ENCODE results near the gene MYEF2.

The MYEF2 gene

GRCh38 chr15:48143856-48144255, 34.2 kb downstream of the MYEF2 start:
- FAIRE-seq, result no peak

DNA sequence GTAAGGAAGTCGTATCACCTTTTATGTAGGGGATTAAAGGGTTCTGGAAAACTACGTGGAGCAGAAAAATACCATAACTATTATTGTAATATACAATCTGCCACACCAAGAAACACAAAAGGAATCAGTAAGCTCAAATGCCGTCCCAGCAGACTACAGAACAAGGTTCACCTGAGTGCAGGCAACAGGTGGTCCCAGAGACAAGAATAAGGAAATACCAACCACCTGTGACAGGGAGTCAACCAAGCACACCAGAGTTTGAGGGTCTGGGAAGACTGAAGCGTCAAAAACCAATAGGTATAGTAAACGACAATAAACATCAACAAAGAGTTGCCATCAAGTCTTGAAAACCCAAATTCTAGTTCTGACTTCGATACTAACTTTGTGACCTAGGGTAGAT, 45.2 kb downstream of the MYEF2 start:
- no peak for FAIRE-seq

- FAIRE-seq, result no peak
These were observed 46.8 kb downstream of the MYEF2 start for GRCh38 chr15:48131324-48131723.

DNA sequence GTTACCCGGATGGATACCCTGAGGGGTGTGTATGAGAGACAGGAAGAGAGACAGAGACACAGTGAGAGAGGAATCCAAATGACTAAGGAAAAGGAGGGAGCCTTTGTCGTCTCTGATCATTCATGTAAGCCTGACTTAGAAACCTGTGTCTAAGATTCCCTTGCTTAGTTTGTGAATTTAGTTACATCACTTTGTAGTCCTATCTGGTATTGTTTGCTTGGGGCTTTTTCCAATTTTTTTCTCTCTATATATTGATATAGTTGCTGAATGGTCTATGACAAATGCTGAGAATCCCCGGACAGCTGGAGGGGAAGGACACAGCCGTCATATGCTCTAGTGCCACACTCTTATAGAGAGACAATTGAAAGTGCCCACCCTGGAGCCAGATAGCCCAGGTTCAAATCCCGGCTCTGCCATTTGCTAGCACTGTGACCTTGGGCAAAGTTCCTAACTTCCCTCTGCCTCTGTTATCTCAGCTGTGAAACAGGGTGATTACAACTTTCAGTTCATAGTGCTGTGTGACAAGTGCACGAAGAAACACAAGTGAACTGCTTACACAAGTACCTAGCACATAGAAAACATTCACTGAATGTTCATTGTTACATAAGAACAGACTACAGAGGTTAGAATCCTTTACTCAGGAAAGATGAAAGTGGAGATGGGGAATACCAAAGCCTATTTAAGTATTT, 51.3 kb downstream of the MYEF2 start:
- no peak for FAIRE-seq

- FAIRE-seq, result no peak
These were observed 56.2 kb downstream of the MYEF2 start for GRCh38 chr15:48121849-48122248.

GRCh38 chr15:48120745-48121144, 57.4 kb downstream of the MYEF2 start, which contains the start of gene SLC24A5:
SLC24A5 (plus strand) TSS chr15:48120990; CDS start chr15:48121045, 55 bp downstream.
- FAIRE-seq, result no peak

GRCh38 chr15:48119277-48119676, 58.8 kb downstream of the MYEF2 start:
- FAIRE-seq, result no peak

- FAIRE-seq, result no peak
These were observed 65.9 kb downstream of the MYEF2 start for GRCh38 chr15:48112242-48112641.

- no peak for FAIRE-seq
These were observed 68.1 kb downstream of the MYEF2 start for GRCh38 chr15:48109856-48110531.

DNA sequence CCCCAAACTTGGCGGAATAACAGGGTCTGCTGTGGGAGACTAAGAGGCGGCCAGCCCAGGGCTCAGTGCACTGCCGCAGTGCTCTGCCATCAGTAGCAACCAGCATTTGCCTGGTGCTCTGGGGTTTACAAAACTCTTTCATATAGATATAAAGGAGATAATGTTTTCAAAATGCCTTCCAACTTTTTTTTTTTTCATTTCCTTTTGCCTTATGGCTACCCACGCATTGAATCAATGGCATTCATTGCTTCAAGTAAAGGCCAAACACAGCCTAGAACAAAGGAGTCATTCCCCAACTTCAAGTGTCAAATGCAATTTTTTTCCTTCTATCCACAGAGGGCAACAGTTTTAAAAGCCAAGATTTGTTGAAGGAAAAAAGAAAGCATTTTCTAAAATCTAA, 68.9 kb downstream of the MYEF2 start:
- no peak for FAIRE-seq

GRCh38 chr15:48105936-48106335, 72.2 kb downstream of the MYEF2 start:
- no peak for FAIRE-seq

DNA sequence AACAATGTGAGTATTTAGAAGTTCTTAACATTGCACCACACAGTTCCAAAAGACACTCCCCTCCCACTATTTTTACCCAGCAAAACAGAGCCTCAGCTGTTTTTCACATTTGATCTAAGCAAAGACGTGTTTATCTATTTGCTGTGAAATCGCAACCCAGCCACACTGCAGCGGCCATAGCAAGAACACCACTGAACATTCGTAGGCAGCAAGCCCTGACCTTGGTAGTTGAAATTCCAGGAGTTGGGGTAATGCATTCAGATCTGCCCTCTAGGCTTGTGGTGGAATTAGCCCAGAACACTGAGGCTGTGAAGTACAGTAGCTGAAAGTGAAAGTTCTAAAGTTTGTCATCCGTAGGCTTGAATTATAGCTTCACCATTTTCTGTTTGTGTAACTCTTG, 74.4 kb downstream of the MYEF2 start:
- FAIRE-seq, result no peak

DNA sequence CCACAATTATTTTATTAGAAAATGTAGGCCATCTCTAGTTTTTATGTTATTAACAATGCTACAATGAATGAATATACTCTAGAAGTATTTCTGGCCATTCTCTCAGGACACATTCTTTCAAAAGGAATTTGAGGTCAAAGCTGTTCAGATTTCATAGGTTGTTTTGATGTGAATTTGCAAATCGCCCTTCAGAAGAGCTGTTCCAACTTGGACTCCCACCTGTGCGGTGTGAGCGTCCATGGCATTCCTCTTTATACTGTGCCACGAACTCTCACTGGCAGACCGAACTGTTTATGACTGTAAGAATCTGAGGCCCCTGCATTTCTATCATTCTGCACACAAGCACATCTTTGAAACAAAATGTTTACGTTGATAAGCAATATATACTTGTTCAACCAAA, 75.9 kb downstream of the MYEF2 start:
- no peak for FAIRE-seq

DNA sequence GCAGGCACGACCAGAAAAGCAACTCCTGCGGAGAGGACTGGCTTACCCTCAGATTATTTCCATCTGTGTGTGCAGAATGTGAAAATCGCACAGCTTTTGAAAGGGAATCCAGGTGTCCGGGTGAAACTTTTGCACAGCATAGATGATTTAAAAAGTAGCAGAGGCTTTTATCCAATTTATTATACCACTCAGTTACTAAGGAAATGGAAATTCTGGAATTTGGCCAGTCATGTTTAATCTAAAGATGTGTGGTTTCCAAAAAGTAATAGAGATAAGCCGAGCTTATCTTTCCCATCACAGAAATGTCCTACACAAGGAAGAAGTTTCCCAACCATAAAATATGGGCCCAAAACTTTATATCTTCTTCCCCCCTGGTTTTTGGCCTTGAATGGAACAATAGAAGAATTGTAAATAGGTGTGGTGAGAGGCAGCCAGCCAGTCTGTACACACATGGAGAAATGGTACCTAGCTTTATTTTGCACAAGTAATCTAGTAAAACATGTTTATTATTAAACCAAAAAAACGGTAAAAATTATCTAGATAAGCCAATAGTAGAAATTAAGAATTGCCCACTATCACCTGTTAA, 76.6 kb downstream of the MYEF2 start:
- FAIRE-seq, result no peak

DNA sequence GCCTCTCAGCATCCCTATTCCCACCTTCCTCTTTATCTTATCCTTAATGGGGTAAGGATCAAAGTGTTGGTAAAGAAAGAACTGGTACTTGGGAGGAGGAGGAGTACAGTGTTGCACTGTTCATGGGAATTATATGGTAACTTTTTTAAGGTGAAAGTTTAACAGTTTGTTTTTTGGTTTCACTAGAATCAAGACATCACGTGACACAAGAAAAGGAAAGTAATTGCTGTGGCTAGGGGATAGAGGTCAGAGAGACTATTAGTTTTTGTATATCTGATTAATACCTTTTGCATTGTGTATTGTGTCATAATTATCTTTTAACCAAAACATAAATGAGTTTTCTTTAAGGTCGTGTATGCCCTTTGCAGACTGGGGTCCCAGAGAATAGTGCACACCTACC, 80.8 kb downstream of the MYEF2 start:
- FAIRE-seq, result no peak

GRCh38 chr15:48096813-48097212, 81.3 kb downstream of the MYEF2 start:
- no peak for FAIRE-seq

- FAIRE-seq, result no peak
These were observed 81.7 kb downstream of the MYEF2 start for GRCh38 chr15:48096355-48096786.

- FAIRE-seq, result no peak
These were observed 86.6 kb downstream of the MYEF2 start for GRCh38 chr15:48091522-48091921.

- no peak for FAIRE-seq
These were observed 87.4 kb downstream of the MYEF2 start for GRCh38 chr15:48090666-48091065.

DNA sequence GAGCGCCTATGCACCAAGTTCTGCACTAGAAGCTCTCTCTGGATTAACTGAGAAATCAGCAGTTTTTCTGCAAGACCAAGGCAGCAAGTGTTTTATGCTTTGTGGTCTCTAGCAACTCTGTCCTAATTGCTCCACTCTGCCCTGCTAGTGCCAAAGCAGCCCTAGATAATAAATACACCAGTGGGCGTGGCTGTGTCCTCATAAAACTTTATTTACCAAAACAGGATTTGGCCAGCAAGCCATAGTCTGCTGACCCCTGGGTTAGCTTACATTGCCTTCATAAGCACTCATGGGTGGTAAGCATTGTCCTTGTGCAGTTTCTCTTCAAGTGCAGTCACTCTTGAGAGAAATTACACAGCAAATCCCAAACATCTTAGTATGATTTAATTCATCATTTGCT, 88.0 kb downstream of the MYEF2 start:
- no peak for FAIRE-seq

GRCh38 chr15:48089702-48090101, 88.4 kb downstream of the MYEF2 start:
- FAIRE-seq, result no peak

DNA sequence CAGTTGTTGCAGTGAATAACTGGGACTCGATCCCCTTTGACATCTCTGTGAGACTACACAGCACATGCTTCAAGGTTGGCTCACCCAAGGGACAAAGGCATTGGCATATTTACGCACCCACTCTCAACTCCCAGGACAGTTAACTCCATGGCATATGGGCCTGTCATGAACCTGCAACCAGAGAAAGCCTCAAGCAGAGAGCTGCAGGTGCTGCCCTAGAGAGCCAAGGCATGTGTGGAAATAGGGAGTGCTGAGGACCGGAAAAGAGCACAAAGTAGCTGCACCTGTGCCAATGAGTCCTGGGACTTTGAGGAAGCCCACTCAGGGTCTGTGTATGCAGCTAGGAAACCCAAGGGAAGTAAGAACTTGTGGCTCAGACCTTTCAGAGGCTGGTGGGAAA, 90.3 kb downstream of the MYEF2 start:
- FAIRE-seq, result no peak

- no peak for FAIRE-seq
These were observed 91.5 kb downstream of the MYEF2 start for GRCh38 chr15:48086576-48086975.

- FAIRE-seq, result no peak
These were observed 92.0 kb downstream of the MYEF2 start for GRCh38 chr15:48086133-48086532.

All from TTC549 (cell line).